ENCODE results near the gene RRP15.

The RRP15 gene

DNA sequence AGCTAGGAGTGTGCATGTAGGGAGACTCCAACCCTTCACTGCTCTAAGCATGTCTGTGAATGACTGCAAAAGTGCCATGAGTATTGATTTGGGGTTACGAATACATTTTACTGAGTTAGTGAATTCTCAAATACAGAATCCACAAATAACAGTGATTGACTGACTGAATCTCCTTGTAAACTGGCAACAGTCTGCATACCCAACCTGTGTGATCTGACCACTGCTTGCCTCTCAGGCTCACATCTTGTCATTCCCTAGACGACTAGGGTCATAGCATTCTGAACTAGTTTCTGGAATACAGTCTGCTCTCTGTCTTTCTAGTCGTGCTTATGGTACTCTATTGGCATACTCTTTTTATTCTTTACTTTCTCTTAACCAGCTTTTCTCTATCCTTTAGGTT, 7.4 kb downstream of the RRP15 start:
- Histone ChIP-seq H3K4me1 (no peaks in the 10 kb centered on the region), H2AFZ (no peak overlapping the region), H3K4me3 (ENCODE audit: low read depth, low read length) (no peak overlapping the region), H3K27ac (no peak overlapping the region), H3K9ac (no peak overlapping the region), H3K27me3 (ENCODE audit: control insufficient read depth, insufficient read depth, low read length) (no peaks in the 10 kb centered on the region), H3K36me3 (ENCODE audit: control insufficient read depth, insufficient read depth, low read length) (no peaks in the 10 kb centered on the region), H3K4me2 (ENCODE audit: low read length) (no peak overlapping the region), H3K9me3 (ENCODE audit: control insufficient read depth, low read length) (no peaks in the 10 kb centered on the region), H3K79me2 (peaks cover 2% of the 10 kb centered on the region)
- no peak for TF ChIP-seq CTCF (IDR thresholded peaks at IDR 0.05)

DNA sequence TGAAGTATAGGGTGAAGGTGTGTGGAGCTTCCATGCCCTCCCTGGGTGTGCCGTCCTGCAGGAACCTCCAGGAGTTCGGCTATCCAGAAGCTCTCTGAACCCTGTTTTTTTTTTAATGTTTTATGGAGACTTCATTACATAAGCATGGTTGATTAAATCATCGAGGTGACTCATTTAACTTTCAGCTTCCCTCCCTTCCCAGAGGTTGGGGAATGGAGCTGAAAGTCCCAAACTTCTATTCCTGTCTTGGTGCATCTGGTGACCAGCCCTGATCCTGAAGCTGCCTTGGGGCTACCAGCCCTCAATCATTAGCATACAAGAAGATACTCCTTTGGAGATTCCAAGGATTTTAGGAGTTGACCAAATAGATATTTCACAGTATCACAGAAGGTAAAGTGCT, 9.5 kb downstream of the RRP15 start:
- H2AFZ ChIP-seq = no peak overlapping the region
- TF ChIP-seq CTCF (IDR thresholded peaks at IDR 0.05) = no peak
- H3K27ac ChIP-seq = no peak overlapping the region
- no peaks in the 10 kb centered on the region for H3K4me1 ChIP-seq
- H3K79me2 ChIP-seq = peaks cover 2% of the 10 kb centered on the region
- H3K4me2 ChIP-seq (ENCODE audit: low read length) = no peak overlapping the region
- H3K4me3 ChIP-seq (ENCODE audit: low read depth, low read length) = no peak overlapping the region
- no peaks in the 10 kb centered on the region for H3K36me3 ChIP-seq (ENCODE audit: control insufficient read depth, insufficient read depth, low read length)
- no peaks in the 10 kb centered on the region for H3K27me3 ChIP-seq (ENCODE audit: control insufficient read depth, insufficient read depth, low read length)
- H3K9me3 ChIP-seq (ENCODE audit: control insufficient read depth, low read length) = no peaks in the 10 kb centered on the region
- no peak overlapping the region for H3K9ac ChIP-seq

GRCh38 chr1:218296162-218296561, 11.1 kb downstream of the RRP15 start:
- no peak for TF ChIP-seq CTCF (IDR thresholded peaks at IDR 0.05)
- Histone ChIP-seq H3K4me2 (ENCODE audit: low read length) (no peak overlapping the region), H2AFZ (no peak overlapping the region), H3K4me1 (no peaks in the 10 kb centered on the region), H3K27ac (no peak overlapping the region), H3K27me3 (ENCODE audit: control insufficient read depth, insufficient read depth, low read length) (no peaks in the 10 kb centered on the region), H3K4me3 (ENCODE audit: low read depth, low read length) (no peak overlapping the region), H3K9ac (no peak overlapping the region), H3K36me3 (ENCODE audit: control insufficient read depth, insufficient read depth, low read length) (no peaks in the 10 kb centered on the region), H3K9me3 (ENCODE audit: control insufficient read depth, low read length) (no peaks in the 10 kb centered on the region), H3K79me2 (peaks cover 2% of the 10 kb centered on the region)

GRCh38 chr1:218297461-218297860, 12.4 kb downstream of the RRP15 start:
- H3K9ac ChIP-seq = no peak overlapping the region
- H3K4me2 ChIP-seq (ENCODE audit: low read length) = no peak overlapping the region
- no peaks in the 10 kb centered on the region for H3K27me3 ChIP-seq (ENCODE audit: control insufficient read depth, insufficient read depth, low read length)
- H3K4me3 ChIP-seq (ENCODE audit: low read depth, low read length) = no peak overlapping the region
- H3K27ac ChIP-seq = no peak overlapping the region
- no peaks in the 10 kb centered on the region for H3K36me3 ChIP-seq (ENCODE audit: control insufficient read depth, insufficient read depth, low read length)
- no peaks in the 10 kb centered on the region for H3K79me2 ChIP-seq
- H3K9me3 ChIP-seq (ENCODE audit: control insufficient read depth, low read length) = no peaks in the 10 kb centered on the region
- H3K4me1 ChIP-seq = no peaks in the 10 kb centered on the region
- H2AFZ ChIP-seq = no peak overlapping the region
- no peak for TF ChIP-seq CTCF (IDR thresholded peaks at IDR 0.05)

GRCh38 chr1:218297867-218298266, 12.8 kb downstream of the RRP15 start:
- Histone ChIP-seq H3K9me3 (ENCODE audit: control insufficient read depth, low read length) (no peaks in the 10 kb centered on the region), H3K4me1 (no peaks in the 10 kb centered on the region), H3K4me2 (ENCODE audit: low read length) (no peak overlapping the region), H3K36me3 (ENCODE audit: control insufficient read depth, insufficient read depth, low read length) (no peaks in the 10 kb centered on the region), H2AFZ (no peak overlapping the region), H3K9ac (no peak overlapping the region), H3K79me2 (no peaks in the 10 kb centered on the region), H3K4me3 (ENCODE audit: low read depth, low read length) (no peak overlapping the region), H3K27ac (no peak overlapping the region), H3K27me3 (ENCODE audit: control insufficient read depth, insufficient read depth, low read length) (no peaks in the 10 kb centered on the region)
- no peak for TF ChIP-seq CTCF (IDR thresholded peaks at IDR 0.05)

All from parathyroid adenoma (tissue), 2 donors.